Lung (tissue), 12 donors: Measurements from ENCODE around the gene NPHS1. TPM values are rescaled to one million over a fixed set of nuclear protein-coding genes. Genes with fewer than 3 reads are reported as not detected.
A peak's percentile ranks its signal among the peaks of the same experiment; 100 is the strongest.
"Not testable (repeated sequence)": the region's sequence is repeated elsewhere in the genome, so short reads cannot be mapped to it uniquely, and the experiment has no call there.

ENCODE experiments used
- ATAC-seq: fragments of 200-7000 bp; cut with Tn5 transposase; one replicate; pipeline ENCODE4 v1.9.1; 2020; ENCODE audit warnings: moderate number of reproducible peaks; ENCODE audit not compliant: insufficient read depth, low FRiP score
- DNase-seq, 3 donors: peaks; one replicate each; pipeline ENCODE4 v3.0.0-alpha.2; 2013 to 2017
- H3K27ac ChIP-seq, 2 donors: one replicate each; pipeline ENCODE4 v1.5.1; 2013; ENCODE audit warnings: mild to moderate bottlenecking in 2 of 2, moderate library complexity in 2 of 2, control low read depth in 1 of 2, inconsistent platforms in 1 of 2, low read depth in 1 of 2, low read length in 1 of 2
- H3K27me3 ChIP-seq, 3 donors: one replicate each; pipeline ENCODE4 v1.5.1; 2013; ENCODE audit warnings: low read length in 2 of 3; ENCODE audit not compliant: control insufficient read depth in 3 of 3, insufficient read depth in 3 of 3
- H3K36me3 ChIP-seq, 4 donors: one replicate each; pipeline ENCODE4 v1.5.1; 2013; ENCODE audit warnings: low read length in 4 of 4, mild to moderate bottlenecking in 1 of 4, moderate library complexity in 1 of 4; ENCODE audit not compliant: control insufficient read depth in 4 of 4, insufficient read depth in 4 of 4
- H3K4me1 ChIP-seq, 5 donors: one replicate each; pipeline ENCODE4 v1.5.1; 2013; ENCODE audit warnings: low read length in 5 of 5, mild to moderate bottlenecking in 2 of 5, moderate library complexity in 1 of 5; ENCODE audit not compliant: control insufficient read depth in 5 of 5, insufficient read depth in 5 of 5
- H3K4me3 ChIP-seq: one replicate; pipeline ENCODE4 v1.5.1; 2013; ENCODE audit warnings: mild to moderate bottlenecking, control low read depth, moderate library complexity
- H3K9ac ChIP-seq, 2 donors: one replicate each; pipeline ENCODE4 v1.5.1; 2013; ENCODE audit warnings: low read length in 2 of 2, control low read depth in 1 of 2; ENCODE audit not compliant: insufficient read depth in 1 of 2
- H3K9me3 ChIP-seq, 4 donors: one replicate each; pipeline ENCODE4 v1.5.1; 2013; ENCODE audit warnings: low read length in 3 of 4, mild to moderate bottlenecking in 1 of 4, moderate library complexity in 1 of 4; ENCODE audit not compliant: control insufficient read depth in 4 of 4, insufficient read depth in 3 of 4
- CTCF ChIP-seq: IDR thresholded peaks from 2 replicates; pipeline ENCODE4 v1.5.1; 2012; ENCODE audit warnings: mild to moderate bottlenecking; ENCODE audit errors: control extremely low read depth, extremely low read depth
- WGBS, 2 donors: extraction: QIAGEN DNeasy Blood & Tissue Kit; methylation state at CpG; one replicate each; pipeline ENCODE4 v1.1.7; 2013; 5-methylcytosine and 5-hydroxymethylcytosine counted together
- polyA plus RNA-seq, 2 donors: library from polyadenylated mRNA; stranded (reverse); fragments of 200-250 nt; gene quantifications; one replicate each; pipeline ENCODE4 v1.2.1, GENCODE V29; 2013
- total RNA-seq, 2 donors: library from RNA; depleted of rRNA in 1 of 2; stranded (reverse); fragments of >200 nt in 1 of 2; gene quantifications; one replicate each; pipeline ENCODE4 v1.2.1, GENCODE V29; 2014 to 2021
- donor health status: control.
- donor health status: control.
- donor health status: Bipolar disorder and iron deficiency.
- donor health status: healthy.
- donor health status: DM: yes; HTN: yes; CAD: no.

The NPHS1 gene
- total and polyA plus RNA-seq, 4 donors, result 0.02 to 0.23 TPM; not detected in 2

GRCh38 chr19:35874392-35874930, 22.2 kb upstream of the NPHS1 start:
- ATAC-seq (no peak), DNase-seq (no peak)
- Histone ChIP-seq H3K27me3 (no peaks in the 10 kb centered on the region), H3K9me3 (no peaks in the 10 kb centered on the region), H3K9ac (no peak overlapping the region), H3K27ac (no peak overlapping the region), H3K4me3 (no peak overlapping the region), H3K36me3 (no peaks in the 10 kb centered on the region), H3K4me1 (peaks cover 0 to 8% (median 0%) of the 10 kb centered on the region in 5 donors)
- TF ChIP-seq CTCF, result no peak
- WGBS, 2 donors, result 92 to 93% methylated on average over 32 of the region's 32 CpGs

- TF ChIP-seq CTCF, result no peak
- H3K27ac ChIP-seq, result no peak overlapping the region
- peaks cover 0 to 16% (median 0%) of the 10 kb centered on the region in 5 donors for H3K4me1 ChIP-seq
- ATAC-seq (no peak), DNase-seq (no peak)
- no peak overlapping the region for H3K9ac ChIP-seq
- H3K27me3 ChIP-seq, result no peaks in the 10 kb centered on the region
- H3K4me3 ChIP-seq, result no peak overlapping the region
- 83 to 91% methylated on average over 5 of the region's 5 CpGs for WGBS, 2 donors
- H3K36me3 ChIP-seq, result no peaks in the 10 kb centered on the region
- H3K9me3 ChIP-seq, result no peaks in the 10 kb centered on the region
Observed at GRCh38 chr19:35872180-35872579, 19.9 kb upstream of the NPHS1 start.

GRCh38 chr19:35871611-35872010, 19.3 kb upstream of the NPHS1 start:
- Histone ChIP-seq H3K27me3 (no peaks in the 10 kb centered on the region), H3K4me1 (peaks cover 0 to 16% (median 0%) of the 10 kb centered on the region in 5 donors), H3K9me3 (no peaks in the 10 kb centered on the region), H3K4me3 (no peak overlapping the region), H3K27ac (no peak overlapping the region), H3K9ac (no peak overlapping the region), H3K36me3 (no peaks in the 10 kb centered on the region)
- DNase-seq (no peak), ATAC-seq (no peak)
- 77 to 78% methylated on average over 12 of the region's 12 CpGs for WGBS, 2 donors
- no peak for TF ChIP-seq CTCF

GRCh38 chr19:35870798-35871197, 18.5 kb upstream of the NPHS1 start:
- Histone ChIP-seq H3K4me1 (peaks cover 0 to 16% (median 0%) of the 10 kb centered on the region in 5 donors), H3K27ac (no peak overlapping the region), H3K4me3 (no peak overlapping the region), H3K9ac (no peak overlapping the region), H3K36me3 (no peaks in the 10 kb centered on the region), H3K27me3 (no peaks in the 10 kb centered on the region), H3K9me3 (no peaks in the 10 kb centered on the region)
- WGBS, 2 donors, result 64 to 81% methylated on average over 12 of the region's 12 CpGs
- ATAC-seq, result no peak
- no peak for TF ChIP-seq CTCF
- no peak for DNase-seq

GRCh38 chr19:35870124-35870736, 17.9 kb upstream of the NPHS1 start:
- H3K9ac ChIP-seq, ATAC-seq, H3K36me3 ChIP-seq, H3K27ac ChIP-seq, H3K27me3 ChIP-seq, H3K4me3 ChIP-seq, H3K9me3 ChIP-seq: not testable (repeated sequence)
- 37 to 42% methylated on average over 26 of the region's 26 CpGs for WGBS, 2 donors
- DNase-seq, result peak in 1 of 3 donors; percentile 12
- peaks cover 0 to 16% (median 0%) of the 10 kb centered on the region in 5 donors for H3K4me1 ChIP-seq
